GM12864 (cell line): ENCODE data around the gene PDE11A.

Source experiments
- DNase-seq: peaks from one replicate; pipeline ENCODE4 v3.0.0-alpha.2; 2011; ENCODE audit warnings: low read depth
- H3K4me3 ChIP-seq: 2 replicates; pipeline ENCODE4 v1.5.1; 2011; ENCODE audit warnings: mild to moderate bottlenecking, low read depth, low read length, control low read depth
- CTCF ChIP-seq: IDR thresholded peaks from 2 replicates; pipeline ENCODE4 v1.5.1; 2011; ENCODE audit warnings: low read depth, mild to moderate bottlenecking, moderate library complexity, low read length, control low read depth, inconsistent platforms; ENCODE audit errors: missing control alignments

PDE11A gene

DNA sequence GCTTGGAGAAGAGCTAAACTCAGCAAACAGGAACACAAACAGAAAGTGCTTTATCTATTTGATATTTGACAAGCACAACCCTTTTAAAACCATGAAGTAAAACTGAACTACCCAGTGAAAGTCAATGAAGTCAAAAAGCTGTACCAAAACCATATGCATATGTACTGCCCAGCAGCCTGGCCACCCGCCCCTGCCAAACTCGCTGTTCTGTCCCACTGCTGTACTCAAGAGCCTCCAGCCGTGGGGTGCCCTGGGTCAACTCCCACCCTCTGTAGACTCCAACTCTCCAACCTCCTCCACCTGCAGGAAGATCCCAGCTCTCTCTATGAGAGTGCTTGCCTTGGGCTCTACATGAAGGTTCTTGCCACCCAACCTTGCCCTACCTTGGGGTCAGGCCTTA lies 411.8 kb downstream of the PDE11A start:
- no peak overlapping the region for H3K4me3 ChIP-seq
- no peak for TF ChIP-seq CTCF
- DNase-seq, result no peak

DNA sequence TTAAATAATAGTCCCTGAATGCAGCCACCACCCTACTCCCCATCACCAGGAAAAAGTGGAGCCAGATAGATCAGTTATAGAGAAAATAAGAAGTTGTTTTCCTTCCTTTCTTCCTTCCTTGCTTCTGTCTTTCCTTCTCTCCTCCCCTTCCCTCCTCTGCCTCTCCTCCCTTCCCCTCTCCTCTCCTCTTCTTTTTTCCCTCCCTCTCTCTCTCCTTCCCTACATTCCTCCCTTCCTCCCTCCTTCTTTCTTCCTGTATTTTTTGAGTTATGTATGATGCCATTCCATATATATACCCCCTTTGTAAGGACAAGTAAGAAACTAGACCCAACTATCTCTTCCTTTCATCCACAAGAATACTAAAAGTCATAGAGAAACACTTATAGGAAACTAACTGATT lies 414.3 kb downstream of the PDE11A start:
- no peak for TF ChIP-seq CTCF
- no peak for DNase-seq
- H3K4me3 ChIP-seq, result no peak overlapping the region

- no peak overlapping the region for H3K4me3 ChIP-seq
- DNase-seq, result no peak
- TF ChIP-seq CTCF, result no peak
These were observed 420.7 kb downstream of the PDE11A start for GRCh38 chr2:177651833-177652232.

GRCh38 chr2:177649568-177650518 lies 422.7 kb downstream of the PDE11A start:
- H3K4me3 ChIP-seq, result no peak overlapping the region
- no peak for DNase-seq
- TF ChIP-seq CTCF, result no peak

GRCh38 chr2:177646791-177647190 lies 425.8 kb downstream of the PDE11A start:
- H3K4me3 ChIP-seq, result no peak overlapping the region
- TF ChIP-seq CTCF, result no peak
- no peak for DNase-seq

GRCh38 chr2:177646241-177646640 lies 426.3 kb downstream of the PDE11A start:
- no peak for DNase-seq
- no peak overlapping the region for H3K4me3 ChIP-seq
- TF ChIP-seq CTCF, result no peak

DNA sequence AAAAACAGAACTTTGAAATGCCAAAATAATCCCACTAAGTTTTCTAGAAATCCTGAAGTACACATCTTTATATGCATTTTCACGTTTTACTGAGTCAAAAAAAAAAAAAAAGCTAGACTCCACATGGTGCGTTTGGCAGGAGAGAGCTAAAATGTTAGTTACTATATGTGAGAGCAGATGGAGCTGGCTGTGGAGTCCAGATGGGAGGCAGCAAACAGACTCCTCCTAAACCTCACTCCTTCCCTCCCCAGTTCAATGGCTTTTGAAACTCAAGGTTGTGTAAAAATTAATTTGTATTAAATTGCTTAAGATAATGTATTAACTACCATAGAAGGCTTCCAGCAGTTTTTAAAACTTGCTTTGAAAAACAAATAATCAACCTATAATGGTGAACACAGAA lies 431.2 kb downstream of the PDE11A start:
- H3K4me3 ChIP-seq, result no peak overlapping the region
- DNase-seq, result no peak
- TF ChIP-seq CTCF, result no peak
